AML-193 (cell line): ENCODE data around the gene DDX41.

Experiments
- DNase-seq, 2 experiments: peaks; one replicate each; lab custom pipeline; 2025; lab: John Stamatoyannopoulos, UW

The DDX41 gene

GRCh38 chr5:177512736-177513380 is 3.9 kb downstream of the DDX41 start:
- no peak for DNase-seq

GRCh38 chr5:177511796-177512675 is 4.7 kb downstream of the DDX41 start:
- DNase-seq = no peak

GRCh38 chr5:177511181-177511580 is 5.6 kb downstream of the DDX41 start:
- no peak for DNase-seq

- DNase-seq = peak; percentile 92 to 94
Observed at GRCh38 chr5:177510567-177511053, 6.2 kb downstream of the DDX41 start.

- no peak for DNase-seq
Observed at GRCh38 chr5:177509991-177510566, 6.7 kb downstream of the DDX41 start.

GRCh38 chr5:177509381-177509951 is 7.3 kb downstream of the DDX41 start, which contains the start of gene DOK3:
TSS of gene DOK3 (minus strand) at chr5:177509826. CDS start at chr5:177509540, 286 bp downstream.
- DNase-seq = peak; percentile 59 to 64

- DNase-seq = peak; percentile 22 to 36
Observed at GRCh38 chr5:177508837-177509236, 7.9 kb downstream of the DDX41 start.

- no peak for DNase-seq
Observed at GRCh38 chr5:177508221-177508611, 8.5 kb downstream of the DDX41 start.

- DNase-seq = peak; percentile 45 to 52
Observed at GRCh38 chr5:177507596-177508220, 9.1 kb downstream of the DDX41 start.

GRCh38 chr5:177507165-177507564 is 9.6 kb downstream of the DDX41 start:
- peak; percentile 17 to 45 for DNase-seq

- no peak for DNase-seq
Observed at GRCh38 chr5:177505075-177505474, 11.7 kb downstream of the DDX41 start.

- DNase-seq = no peak
Observed at GRCh38 chr5:177504086-177505056, 12.4 kb downstream of the DDX41 start.

GRCh38 chr5:177503351-177504085 is 13.2 kb downstream of the DDX41 start:
- no peak for DNase-seq

- DNase-seq = no peak
Observed at GRCh38 chr5:177502886-177503285, 13.9 kb downstream of the DDX41 start.

- DNase-seq = no peak
Observed at GRCh38 chr5:177501874-177502678, 14.7 kb downstream of the DDX41 start.

- peak; percentile 55 to 68 for DNase-seq
Observed at GRCh38 chr5:177500685-177501522, 15.9 kb downstream of the DDX41 start.

- no peak for DNase-seq
Observed at GRCh38 chr5:177499842-177500241, 16.9 kb downstream of the DDX41 start.
